Activated CD4-positive, alpha-beta T cell treated with anti-CD3 and anti-CD28 coated beads for 4 hours (primary cell): ENCODE data around the gene ADCY2.

Experiments
- DNase-seq, 2 donors: peaks; one replicate each; pipeline ENCODE4 v3.0.0-alpha.2; 2020

The ADCY2 gene

GRCh38 chr5:7445831-7446230, 49.9 kb downstream of the ADCY2 start:
- DNase-seq = no peak

GRCh38 chr5:7446913-7447312, 51.0 kb downstream of the ADCY2 start:
- DNase-seq = no peak

- no peak for DNase-seq
These were observed 58.0 kb downstream of the ADCY2 start for GRCh38 chr5:7453947-7454346.

GRCh38 chr5:7456206-7456605, 60.3 kb downstream of the ADCY2 start:
- no peak for DNase-seq

GRCh38 chr5:7461371-7461770, 65.4 kb downstream of the ADCY2 start:
- no peak for DNase-seq

- no peak for DNase-seq
These were observed 66.8 kb downstream of the ADCY2 start for GRCh38 chr5:7462758-7463157.

- DNase-seq = no peak
These were observed 68.2 kb downstream of the ADCY2 start for GRCh38 chr5:7464182-7464581.

- DNase-seq = no peak
These were observed 71.2 kb downstream of the ADCY2 start for GRCh38 chr5:7467179-7467578.

- DNase-seq = no peak
These were observed 72.8 kb downstream of the ADCY2 start for GRCh38 chr5:7468742-7469141.

GRCh38 chr5:7471710-7472109, 75.8 kb downstream of the ADCY2 start:
- DNase-seq = no peak

GRCh38 chr5:7473115-7473514, 77.2 kb downstream of the ADCY2 start:
- DNase-seq = no peak

GRCh38 chr5:7473668-7474215, 77.8 kb downstream of the ADCY2 start:
- no peak for DNase-seq

GRCh38 chr5:7474821-7475403, 79.0 kb downstream of the ADCY2 start:
- no peak for DNase-seq

GRCh38 chr5:7478459-7478858, 82.5 kb downstream of the ADCY2 start:
- no peak for DNase-seq

GRCh38 chr5:7488734-7489133, 92.8 kb downstream of the ADCY2 start:
- no peak for DNase-seq

- DNase-seq = no peak
These were observed 96.4 kb downstream of the ADCY2 start for GRCh38 chr5:7492371-7492770.

- DNase-seq = no peak
These were observed 97.1 kb downstream of the ADCY2 start for GRCh38 chr5:7493081-7493480.

GRCh38 chr5:7493622-7494021, 97.7 kb downstream of the ADCY2 start:
- no peak for DNase-seq

- no peak for DNase-seq
These were observed 98.7 kb downstream of the ADCY2 start for GRCh38 chr5:7494481-7495130.

- no peak for DNase-seq
These were observed 99.2 kb downstream of the ADCY2 start for GRCh38 chr5:7495131-7495517.

- DNase-seq = no peak
These were observed 104.3 kb downstream of the ADCY2 start for GRCh38 chr5:7500256-7500655.

- DNase-seq = no peak
These were observed 105.1 kb downstream of the ADCY2 start for GRCh38 chr5:7501061-7501460.

GRCh38 chr5:7503564-7503963, 107.6 kb downstream of the ADCY2 start:
- DNase-seq = no peak

- no peak for DNase-seq
These were observed 119.5 kb downstream of the ADCY2 start for GRCh38 chr5:7515284-7515914.
